Stimulated activated CD4-positive, alpha-beta T cell treated with anti-CD3 and anti-CD28 coated beads, Interleukin-12 subunit alpha, Interleukin-12 subunit beta, amount 100 ng/mL, for 24 hours (primary cell): Measurements from ENCODE around the gene KRT75.

Source experiments
- DNase-seq, 2 experiments: peaks; one replicate each; pipeline ENCODE4 v3.0.0-alpha.2; 2020; ENCODE audit warnings: low read depth in 2 of 2

The KRT75 gene

DNA sequence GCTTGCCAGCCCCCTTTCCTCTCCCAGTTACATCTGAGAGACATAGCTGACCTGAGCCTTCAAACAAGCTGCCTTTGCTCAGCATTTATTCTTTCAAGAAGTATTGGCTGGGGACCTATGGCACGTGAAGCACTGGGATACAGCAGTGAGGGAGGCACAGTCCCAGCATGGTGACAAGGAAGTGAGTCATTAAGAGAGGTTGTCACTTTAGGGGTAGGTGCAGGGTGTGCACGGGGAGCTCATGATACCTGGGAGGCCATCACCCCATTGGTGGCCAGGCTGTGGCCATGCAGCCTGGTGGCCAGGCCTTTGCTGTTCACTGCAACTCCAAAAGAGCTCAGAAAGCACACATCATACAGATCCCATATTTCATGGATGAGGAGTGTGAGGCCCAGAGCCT is 5.7 kb upstream of the KRT75 start:
- DNase-seq, result no peak

DNA sequence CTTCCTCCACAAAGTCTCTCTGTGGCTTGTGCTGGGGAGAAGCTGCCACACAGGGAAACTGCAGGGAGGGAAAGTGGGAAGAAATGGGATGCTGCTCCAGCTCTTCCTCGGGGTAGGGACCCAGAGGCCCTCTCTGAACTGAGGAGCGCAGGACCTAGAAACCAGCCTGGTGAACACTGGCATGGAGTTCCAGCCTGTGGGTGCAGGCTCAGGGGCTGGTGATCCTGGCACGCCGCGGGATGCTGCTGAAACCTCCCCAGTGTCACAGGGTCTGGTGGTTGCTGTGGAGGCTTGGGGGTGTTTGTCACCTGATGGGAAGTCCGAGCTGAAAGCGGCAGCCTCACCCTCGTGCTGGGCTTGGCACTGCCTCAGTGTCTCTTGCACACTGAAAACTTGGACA is 5.2 kb upstream of the KRT75 start:
- no peak for DNase-seq

DNA sequence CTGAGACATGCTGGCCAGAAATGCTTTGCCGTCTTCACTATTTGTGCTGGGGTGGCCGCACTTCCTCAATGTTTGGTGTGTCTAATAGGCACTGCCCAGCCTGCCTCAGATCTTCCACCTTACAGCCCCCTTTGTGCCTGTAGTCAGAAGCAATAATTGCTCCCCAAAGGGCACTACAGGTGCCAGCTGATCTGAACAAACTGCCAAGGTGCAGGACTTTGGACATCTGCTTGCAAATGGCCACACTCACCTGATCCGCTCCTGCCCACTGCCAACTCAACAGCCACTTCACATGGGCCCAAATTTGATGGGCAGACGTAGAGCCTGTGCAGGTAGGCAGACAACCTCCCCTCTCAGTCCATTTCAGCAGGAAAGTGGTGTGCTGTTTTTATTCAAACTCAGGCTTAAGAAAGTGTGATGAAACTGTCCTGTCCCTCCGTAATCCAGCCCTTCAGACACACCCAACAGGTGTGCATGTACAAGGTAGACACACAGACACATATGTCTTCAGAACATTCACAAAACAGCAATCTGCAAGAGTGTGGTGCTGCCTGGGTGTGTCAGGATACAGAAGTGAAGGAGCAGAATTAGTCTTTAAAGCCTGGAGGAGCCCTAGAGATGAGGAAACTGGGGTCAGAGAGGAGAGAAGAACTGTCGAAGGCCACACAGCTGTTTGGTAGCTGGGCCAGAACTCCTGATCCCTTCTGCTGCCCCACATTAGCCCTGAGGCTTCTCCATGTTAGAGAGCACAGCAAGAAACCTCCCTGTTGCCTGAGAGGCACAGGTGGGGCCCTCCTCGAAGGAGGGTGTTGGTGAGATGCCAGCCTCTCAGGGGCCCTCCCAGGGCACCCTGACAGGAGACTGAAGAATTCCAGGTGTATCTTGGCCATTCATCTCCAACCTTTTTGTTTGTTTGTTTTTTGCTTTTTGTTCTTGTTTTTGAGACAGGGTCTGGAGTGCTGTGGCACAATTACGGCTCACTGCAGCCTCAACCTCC is 4.4 kb upstream of the KRT75 start:
- no peak for DNase-seq

DNA sequence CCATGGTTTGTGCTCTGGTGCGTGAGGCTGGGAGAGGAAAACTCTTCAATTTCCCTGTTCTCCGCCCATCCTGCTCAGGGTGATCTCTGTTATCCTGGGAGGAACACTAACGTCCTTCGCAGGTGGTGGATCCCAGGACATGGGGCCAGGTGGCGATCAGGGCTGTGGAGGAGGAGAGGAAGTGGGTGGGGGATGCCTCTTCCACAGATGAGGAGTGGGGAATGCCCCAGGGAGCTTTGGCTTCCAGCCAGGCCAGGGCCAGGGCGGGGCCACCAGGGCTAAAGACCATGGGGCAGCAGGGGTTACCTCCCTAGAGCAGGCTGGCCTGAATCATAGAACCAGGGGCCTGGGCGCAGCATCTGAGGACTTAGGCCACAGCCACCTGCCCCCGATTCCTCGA is 3.3 kb upstream of the KRT75 start:
- DNase-seq, result no peak

DNA sequence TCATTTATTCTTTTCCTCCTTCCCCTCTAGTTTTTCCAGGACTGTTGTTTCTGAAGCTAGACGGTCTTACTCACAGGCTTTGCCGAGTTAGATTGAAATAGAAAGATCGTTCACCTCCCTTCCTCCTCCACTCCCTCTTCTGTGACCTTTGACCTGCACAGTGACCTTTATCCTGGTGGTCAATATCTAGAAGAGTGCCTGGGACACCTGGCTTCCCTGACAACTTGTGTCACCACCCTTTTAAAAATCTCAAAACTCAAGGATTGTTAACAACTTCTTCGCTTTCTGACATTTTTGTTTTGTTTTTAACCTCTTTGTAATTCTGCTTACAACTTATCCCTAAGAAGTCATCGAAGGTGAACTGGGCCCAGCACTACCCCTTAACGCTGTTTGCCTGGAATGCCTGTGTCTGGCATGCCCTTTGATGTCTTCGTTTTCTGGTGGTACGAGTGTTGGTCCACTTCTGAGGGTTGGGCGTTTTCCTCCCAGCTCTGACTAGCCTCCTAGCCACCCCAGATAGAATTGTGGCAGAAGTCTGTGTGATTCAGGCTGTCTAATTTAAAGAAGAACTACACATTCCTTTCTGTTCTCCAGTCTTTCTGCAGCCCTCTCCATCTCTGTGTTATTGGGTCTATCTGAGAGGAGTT is 2.8 kb upstream of the KRT75 start:
- DNase-seq, result no peak

DNA sequence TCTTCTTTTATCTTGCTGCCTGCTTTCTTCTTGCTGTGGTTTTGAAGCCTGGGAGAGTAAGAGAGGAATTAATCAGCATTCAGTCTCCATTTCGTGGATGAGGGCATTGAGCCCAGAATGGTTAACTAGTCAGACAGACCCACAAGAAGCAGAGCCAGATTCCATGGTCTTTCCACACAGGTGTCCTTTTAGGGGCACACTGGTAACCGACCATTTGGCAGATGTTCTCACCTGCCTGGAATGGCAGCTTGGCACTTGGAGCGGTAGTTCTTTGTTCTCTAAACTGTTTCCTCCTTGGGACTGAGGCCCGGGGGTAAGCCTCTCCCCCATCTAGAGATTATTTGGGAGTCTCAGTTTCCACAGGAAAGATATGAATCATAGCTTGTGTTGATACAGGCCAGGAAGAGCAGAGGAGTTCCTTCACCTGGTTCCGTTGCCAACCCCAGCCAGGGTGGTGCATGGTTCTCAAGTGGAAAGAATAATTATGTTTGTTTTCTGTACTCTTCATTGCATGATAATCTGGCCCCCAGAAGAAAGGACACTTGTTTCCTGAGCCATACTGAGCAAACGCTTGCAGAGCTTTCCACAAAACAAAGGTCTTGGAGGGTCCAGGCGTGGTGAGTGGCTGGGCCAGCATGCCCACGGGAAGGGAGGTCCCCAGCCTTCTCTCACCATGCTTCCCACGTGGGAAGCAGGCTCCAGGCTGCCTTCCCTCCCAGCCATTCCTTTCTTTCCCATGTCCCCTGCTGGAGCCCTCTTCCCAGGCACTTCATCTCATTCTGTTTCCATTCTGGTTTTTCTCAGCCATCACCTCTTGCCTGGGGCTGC is 2.0 kb upstream of the KRT75 start:
- no peak for DNase-seq

DNA sequence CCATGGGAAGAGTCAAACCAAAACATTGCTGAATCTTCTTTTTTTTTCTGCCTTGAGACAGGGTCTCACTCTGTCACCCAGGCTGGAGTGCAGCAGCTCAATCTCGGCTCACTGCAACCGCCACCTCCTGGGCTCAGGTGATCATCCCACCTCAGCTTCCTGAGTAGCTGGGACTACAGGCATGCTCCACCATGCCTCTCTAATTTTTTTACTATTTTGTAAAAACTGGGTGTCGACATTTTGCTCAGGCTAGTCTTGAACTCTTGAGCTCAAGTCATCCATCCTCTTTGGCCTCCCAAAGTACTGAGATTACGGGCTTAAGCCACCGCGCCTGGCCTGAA is 1.5 kb upstream of the KRT75 start:
- DNase-seq, result no peak

DNA sequence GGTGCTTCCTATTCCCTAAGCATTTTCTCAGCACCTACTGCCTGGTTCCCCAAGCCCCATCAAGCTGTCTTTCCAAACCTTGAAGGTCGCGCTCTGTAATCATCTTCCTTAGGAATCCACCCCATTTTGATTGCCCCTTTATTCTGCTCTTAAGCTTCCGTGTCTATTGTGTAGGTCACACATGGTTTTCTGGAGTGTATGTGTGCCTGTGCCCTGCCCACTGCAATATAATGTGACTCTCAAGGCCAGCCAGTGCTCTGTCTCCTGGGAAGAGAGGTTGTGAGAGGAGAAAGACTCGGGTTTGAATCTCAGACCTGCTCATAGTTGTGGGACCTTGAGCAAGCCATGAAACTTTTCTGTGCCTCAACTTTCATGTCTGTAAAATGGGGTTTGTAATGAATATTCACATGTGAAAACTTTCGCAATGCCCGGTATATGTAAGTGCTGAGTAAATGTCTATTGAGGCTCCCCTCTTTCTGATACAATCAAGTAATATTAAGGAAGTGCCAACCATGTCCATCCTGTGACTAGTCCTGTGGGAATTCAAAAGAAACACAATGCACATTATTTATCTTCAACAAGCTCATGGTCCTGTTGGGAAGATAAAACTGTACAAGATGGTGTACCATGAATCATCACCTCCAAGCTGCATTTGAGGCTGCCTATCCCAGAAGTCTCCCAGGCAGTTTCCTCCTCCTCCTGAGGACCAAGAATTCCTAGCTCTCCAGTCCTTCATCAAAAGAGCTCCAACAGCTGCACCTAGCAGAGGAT is 774 bp upstream of the KRT75 start:
- DNase-seq, result no peak

DNA sequence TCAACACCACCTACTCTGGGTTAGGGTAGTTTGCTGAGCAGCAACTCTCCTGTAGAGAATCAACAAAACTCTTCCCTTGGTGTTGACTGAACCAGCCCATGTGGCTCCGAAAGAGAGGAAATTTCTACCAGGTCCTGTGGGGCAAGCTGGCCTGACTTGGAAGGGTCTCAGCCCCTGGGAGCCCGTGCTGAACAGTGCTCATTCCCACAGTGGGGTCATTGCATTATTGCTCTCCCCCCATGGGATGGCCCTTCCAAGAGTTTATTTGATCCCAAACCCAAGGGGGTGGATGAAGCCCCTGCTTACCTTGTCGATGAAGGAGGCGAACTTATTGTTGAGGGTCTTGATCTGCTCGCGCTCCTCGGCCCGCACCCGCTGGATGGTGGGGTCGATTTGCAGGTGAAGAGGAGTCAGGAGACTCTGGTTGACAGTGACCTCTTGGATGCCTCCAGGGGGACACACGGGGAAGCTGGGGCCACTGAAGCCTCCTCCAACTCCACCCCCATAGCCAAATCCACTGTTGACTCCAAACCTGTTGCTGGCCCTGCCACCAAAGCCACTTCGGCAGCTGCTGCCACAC is 580 bp downstream of the KRT75 start:
- no peak for DNase-seq

DNA sequence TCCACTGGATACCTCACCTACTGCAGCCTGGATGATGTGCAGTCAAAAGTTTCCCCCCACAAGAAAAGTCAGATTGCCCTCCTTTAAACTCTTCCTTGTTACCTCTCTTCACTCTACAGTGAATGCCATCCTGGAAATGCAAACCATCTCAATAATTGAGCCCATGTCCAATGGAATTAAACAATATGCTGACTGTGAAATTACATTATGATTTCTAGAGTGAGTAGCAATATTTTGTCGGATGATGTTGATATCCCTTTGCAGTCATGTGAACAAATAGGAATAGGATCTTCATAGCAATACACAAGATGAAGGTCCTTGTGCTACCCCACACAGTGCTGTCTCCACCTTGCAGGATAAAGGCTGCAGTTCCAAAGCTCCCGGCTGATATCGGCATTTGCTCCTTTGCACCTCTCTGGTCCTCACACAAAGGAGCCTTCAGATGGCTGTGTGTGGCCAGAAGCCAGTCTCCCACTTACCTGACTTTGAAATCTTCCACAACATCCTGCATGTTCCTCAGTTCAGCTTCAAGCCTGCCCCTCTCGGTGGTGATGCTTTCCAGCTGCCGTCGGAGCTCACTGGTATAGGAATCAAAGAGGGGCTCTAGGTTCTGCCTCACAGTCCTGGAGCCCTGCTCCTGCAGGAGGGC is 1.5 kb downstream of the KRT75 start:
- no peak for DNase-seq

DNA sequence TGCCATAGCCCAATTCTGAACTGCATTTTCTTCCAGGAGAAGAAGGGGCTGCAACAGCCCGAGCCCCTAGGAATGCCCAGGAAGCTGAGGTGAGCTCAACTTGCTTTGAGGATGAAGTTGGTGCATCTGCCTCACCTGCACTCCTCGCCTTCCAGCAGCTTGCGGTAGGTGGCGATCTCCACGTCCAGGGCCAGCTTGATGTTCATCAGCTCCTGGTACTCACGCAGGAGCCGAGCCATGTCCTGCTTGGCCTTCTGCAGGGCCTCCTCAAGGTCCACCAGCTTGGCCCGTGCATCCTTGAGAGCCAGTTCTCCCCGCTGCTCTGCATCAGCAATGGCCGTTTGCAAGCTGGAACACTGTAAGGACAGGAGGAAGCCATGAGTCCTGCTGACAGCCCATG is 6.0 kb downstream of the KRT75 start:
- DNase-seq, result no peak

DNA sequence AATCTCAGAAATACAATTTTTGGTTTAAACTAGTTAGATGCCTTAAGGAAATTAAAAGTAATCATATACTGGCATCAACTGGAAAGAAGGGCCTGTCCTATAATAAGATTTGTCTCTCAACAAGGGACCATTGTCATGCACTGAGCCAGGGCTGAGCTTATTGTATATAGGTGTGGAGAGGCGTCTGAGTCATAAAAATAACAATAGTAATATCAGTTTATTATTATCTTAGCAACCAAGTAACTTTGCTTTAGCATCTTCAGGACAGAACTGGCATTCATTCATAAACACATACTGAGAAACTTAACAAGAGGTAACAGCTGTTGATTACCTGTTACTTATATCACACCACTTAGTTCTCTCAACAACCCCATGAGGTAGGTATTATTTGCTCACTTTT is 7.1 kb downstream of the KRT75 start:
- DNase-seq, result no peak

DNA sequence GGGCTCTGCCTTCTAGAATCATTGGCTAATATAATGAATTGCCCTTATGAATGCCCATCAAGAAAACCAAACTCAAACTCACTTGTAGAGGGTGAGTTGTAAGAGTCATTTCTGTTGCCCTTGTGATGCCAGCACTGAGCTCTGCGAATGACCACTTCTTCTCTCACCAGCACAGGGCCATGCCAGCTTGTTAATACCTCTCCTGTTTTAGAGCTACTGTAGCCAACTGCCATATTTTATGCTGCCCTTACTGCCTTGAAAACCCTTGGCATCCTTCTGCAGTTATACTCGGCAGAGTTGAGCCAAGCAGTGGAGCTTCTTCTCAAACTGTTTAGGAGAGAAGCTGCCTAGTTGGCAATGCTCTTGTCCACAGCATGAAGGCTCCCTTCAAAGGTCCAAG is 8.1 kb downstream of the KRT75 start:
- no peak for DNase-seq

DNA sequence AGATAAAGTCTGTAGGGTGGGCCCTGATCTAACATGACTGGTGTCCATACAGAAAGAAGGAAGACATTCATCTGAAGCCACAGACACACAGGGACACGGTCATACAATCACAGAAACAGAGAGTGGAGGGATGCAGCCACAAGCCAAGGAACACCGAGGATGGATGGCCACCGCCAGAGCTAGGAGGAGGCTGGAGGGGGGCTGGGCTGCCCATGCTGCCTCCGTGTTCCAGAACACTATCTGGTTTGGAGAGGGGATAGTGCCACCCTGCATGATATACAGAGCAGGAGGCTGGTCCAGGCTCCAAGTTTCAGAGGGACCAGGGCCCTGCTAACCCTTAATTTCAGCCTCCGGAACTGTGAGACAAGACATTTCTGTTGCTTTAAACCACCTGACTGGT is 8.7 kb downstream of the KRT75 start:
- no peak for DNase-seq

DNA sequence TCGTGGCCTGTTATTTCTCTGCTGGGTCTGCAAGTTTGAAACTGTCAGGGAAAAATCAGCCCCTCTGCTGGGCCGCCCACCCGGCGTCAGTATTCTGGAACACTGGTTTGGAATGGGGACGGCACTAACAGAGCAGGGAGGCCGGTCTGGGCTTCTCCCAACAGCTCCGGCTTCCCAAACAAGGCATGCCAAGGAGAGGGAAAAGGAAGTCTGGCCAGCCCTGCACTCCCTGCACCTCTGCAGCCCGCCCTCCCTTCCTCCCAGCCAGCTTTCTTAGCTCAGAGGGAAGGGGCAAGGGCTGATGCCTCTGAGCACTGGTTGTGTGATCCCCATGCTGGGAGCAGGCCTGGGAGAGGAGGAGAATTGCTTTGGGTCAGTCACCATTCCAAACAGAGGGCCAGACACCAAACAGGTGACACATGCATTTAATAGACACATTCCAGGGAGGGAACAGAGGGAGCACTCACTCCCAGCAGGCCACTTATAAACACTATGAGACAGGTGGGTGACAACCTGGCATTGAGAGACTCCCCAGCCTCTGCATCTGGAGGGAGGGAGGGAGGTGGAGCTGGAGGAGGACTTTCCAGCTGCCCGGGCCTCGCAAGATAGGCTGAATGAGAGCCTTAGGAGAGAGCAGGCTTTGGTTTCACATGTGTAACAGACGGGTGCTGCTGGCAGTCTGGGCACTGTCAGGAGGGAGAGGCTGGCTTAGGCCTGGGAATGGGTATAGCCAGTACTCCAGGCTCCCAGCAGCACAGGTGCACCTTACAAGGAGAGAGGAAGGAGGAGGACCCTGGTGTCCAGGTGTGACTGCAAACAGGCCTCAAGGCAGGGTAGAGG is 10.3 kb downstream of the KRT75 start:
- no peak for DNase-seq

DNA sequence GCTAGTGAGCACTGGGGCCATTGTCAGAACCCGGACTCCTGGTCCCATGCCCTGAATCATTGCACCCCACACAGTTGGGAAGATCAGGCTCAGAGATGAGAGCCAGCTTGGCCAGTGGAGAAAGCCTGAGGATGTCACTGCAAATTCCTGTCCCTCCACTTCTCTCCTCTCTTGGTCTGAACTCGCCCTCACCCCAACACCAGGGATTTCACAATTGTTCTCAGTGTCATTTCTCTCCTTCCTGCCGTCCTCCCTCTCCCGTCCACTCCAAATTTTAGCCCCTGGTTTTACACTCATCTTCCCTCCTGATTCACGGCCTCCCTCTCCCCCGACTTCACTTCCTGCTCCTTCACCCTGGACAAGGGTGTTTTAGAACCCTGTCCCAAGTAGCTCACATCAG is 11.1 kb downstream of the KRT75 start:
- no peak for DNase-seq

DNA sequence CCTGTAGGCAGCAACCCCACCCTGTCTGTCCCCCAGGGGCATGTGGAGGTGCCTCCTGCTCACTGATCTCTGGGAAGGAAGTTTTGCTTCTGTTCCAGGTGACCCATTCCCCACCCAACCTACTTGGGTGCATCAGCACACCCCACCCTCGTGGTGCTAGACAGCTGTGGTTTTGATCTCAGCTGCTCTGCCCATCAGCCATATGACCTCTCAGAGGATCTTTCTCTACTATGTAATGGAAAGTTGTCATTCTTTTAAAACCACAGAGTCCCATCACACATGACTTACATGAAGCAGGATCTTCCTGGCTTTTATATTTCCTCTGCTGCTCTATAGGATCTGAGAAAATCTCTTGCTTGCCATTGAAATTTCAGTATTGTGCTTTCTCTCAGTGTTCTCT is 14.5 kb downstream of the KRT75 start:
- no peak for DNase-seq

DNA sequence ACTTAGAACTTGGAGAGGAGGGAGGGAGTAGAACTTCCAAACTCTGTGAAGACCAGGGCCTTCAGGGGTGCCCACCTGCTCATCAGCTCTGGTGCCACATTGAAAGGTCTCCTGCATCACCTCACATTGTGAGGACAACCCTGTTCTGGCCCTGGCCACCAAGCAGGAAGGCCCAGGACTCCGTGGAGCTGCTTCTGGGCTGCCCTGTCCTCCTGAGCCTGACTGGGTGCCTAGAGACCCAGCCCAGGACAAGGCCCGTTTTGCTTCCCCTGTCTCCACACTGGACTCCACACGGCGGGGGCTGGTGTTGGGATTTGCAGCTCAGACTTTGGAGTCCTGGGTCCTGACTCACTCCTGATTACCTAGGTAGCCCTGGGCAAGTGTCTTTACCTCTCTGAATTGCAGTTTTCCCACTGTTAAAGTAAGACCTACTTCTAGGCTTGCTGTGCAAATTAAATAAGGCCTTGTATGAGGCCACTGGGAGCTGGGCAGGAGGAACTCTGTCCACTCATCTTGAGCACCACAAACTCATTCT is 15.5 kb downstream of the KRT75 start:
- no peak for DNase-seq

DNA sequence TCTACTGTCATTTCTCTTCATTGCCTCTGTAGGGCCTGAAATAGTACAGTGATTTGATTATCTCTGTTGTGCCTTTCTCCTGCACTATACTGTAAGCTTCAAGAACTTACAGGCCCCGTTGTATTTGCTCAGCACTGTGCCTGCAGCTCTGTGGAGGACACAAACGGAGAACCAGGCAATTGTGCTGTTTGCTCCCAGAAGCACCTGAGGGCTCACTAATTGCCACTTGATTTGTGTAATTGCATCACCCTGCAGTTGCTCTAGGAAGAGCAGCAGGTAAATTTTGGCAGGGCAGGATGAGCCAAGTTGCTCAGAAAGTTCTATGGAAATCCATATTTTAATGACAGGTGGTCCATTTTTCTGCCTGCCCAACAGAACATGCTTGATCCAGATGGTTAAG is 16.4 kb downstream of the KRT75 start:
- DNase-seq, result no peak

DNA sequence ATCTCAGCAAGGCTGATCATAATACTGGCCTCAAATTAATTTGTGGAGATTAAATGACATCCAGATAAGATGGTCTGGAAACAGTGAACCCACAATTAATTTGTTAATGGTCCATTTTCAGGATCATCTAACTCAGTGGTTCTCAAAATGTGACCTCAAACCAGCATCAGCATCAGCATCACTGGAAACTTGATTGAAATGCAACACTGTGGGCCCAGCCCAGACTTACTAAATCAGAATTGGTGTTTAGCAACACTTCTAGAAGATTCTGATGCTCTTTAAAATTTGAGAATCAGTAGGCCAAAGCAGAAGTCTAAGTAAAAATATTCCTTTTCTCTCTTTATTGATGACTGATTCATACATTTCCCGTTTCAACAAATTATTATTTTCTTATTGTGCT is 17.4 kb downstream of the KRT75 start:
- no peak for DNase-seq
